Measurements from ENCODE around the gene FOXD4L4.
"Not testable (repeated sequence)": the region's sequence is repeated elsewhere in the genome, so short reads cannot be mapped to it uniquely, and the experiment has no call there.

Gene FOXD4L4

DNA sequence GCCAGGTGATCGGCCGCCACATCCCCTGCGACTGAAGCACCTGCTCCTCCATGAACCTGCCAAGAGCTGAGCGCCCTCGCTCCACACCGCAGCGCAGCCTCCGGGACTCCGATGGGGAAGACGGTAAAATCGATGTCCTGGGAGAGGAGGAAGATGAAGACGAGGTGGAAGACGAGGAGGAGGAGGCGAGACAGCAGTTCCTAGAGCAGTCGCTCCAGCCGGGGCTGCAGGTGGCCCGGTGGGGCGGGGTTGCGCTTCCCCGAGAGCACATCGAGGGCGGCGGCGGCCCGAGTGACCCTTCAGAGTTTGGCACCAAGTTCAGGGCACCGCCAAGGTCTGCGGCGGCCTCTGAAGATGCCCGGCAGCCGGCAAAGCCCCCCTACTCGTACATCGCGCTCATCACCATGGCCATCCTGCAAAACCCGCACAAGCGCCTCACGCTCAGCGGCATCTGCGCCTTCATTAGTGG is at the start of gene FOXD4L4:
Gene FOXD4L4, plus strand, starts transcription at position 51 of the 469 bp plus-strand sequence. Its CDS starts 0 bp downstream, at position 51.
- DNase-seq (ENCODE audit: low read depth in 3 of 3): not testable (repeated sequence)

DNA sequence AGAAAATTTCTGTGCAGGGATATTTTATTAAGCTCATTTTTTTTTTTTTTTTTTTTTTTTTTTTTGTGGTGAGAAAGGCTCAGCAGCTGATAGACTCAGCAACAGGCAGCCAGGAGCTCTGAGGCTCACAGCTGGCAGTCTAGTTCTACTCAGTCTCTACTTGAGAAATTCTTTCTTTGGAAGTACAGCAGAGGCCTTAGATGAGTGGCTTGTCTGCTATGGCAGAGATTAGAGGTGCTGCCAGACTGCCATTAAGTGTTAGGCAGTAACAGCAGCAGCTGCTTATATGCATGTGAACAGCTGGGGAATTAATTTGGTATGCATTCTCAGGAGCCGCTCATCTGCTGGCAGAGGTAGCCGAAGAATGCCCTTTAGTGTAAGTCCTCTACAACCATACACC is 33.4 kb upstream of the FOXD4L4 start:
- DNase-seq (ENCODE audit: low read depth in 3 of 3): not testable (repeated sequence)

DNA sequence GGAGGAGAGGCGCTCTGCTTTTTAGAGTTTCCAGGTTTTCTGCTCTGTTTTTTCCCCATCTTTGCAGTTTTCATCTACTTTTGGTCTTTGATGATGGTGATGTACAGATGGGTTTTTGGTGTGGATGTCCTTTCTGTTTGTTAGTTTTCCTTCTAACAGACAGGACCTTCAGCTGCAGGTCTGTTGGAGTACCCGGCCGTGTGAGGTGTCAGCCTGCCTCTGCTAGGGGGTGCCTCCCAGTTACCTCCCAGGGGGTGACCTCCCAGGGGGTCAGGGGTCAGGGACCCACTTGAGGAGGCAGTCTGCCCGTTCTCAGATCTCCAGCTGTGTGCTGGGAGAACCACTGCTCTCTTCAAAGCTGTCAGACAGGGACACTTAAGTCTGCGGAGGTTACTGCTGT is 22.5 kb upstream of the FOXD4L4 start:
- not testable (repeated sequence) for DNase-seq (ENCODE audit: low read depth in 3 of 3)

DNA sequence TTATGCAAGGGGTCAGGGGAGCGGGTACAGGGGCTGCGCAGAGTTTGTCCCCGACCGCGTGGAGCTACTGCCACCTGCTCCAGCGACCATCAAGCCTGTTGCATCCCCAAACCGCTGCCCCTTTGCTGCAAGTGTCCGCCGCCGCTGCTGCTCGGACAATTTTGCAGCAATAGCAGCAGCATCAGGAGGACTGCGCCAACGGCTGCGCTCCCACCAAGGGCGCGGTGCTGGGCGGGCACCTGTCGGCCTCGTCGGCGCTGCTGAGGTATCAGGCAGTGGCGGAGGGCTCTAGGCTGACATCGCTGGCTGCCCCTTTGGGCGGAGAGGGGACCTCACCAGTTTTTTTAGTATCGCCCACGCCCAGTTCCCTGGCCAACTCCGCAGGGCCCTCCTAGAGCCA is 1.2 kb downstream of the FOXD4L4 start:
- DNase-seq (ENCODE audit: low read depth in 3 of 3): not testable (repeated sequence)

All from stimulated activated CD4-positive, alpha-beta T cell treated with anti-CD3 and anti-CD28 coated beads, TNF-alpha, amount 100 ng/mL, for 4 hours (primary cell).